GM18861 (cell line): ENCODE data around the gene PLRG1.
A peak's percentile ranks its signal among the peaks of the same experiment; 100 is the strongest.

Experiments used
- ATAC-seq: cut with Tn5 transposase; IDR thresholded peaks from one replicate; pipeline ENCODE4 v1.9.1; 2021; ENCODE audit not compliant: unreplicated experiment

PLRG1 gene

DNA sequence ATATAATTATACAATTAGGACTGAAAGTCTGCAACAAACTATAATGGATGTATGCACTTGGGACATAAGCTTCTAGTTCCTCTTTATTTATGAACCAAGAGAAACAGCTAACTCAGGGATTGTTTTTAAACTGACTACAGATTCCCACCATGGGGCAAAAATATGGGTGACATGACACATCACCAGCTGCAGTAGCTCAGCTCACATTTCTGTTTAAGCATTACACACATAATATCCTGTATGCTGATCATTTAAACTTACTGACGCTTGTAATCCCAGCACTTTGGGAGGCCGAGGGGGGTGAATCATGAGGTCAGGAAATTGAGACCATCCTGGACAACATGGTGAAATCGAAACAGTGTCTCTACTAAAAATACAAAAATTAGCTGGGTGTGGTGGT lies 24.1 kb upstream of the PLRG1 start:
- ATAC-seq: no peak

DNA sequence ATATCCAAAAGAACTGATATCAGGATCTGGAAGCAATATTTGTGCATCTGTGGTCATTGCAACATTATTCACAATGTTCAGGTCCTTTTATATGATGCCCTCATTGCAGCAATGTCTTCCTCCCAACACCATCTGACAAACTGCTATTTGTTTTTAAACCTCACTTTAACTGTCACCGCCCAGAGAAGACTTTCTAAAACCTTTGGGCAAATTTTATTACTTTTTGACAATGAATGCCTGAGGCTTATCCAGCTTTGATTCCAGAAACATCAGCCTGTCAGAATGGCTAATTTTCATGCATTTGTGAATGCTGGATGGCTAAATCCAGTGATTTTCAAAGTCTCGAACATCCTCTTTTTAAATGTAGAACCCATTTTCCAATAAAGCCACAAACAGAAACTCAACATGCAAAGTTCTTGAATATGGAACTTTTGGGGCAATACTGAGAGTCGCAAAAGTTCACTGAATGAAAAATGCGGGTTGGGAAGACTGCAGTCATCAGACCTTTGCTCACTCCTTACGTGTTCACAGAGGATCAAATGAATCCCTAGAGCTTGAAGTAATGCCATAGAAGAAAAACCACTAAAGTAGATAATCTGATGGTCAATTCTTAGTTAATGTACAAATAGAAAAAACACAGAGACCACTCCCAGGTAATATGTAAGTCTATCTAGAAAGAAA lies 23.1 kb upstream of the PLRG1 start:
- ATAC-seq: no peak

DNA sequence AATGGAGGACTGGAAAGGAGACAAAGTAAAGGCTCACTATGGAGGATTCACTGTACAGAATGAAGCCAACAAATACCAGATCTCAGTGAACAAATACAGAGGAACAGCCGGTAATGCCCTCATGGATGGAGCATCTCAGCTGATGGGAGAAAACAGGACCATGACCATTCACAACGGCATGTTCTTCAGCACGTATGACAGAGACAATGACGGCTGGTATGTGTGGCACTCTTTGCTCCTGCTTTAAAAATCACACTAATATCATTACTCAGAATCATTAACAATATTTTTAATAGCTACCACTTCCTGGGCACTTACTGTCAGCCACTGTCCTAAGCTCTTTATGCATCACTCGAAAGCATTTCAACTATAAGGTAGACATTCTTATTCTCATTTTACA lies 19.4 kb upstream of the PLRG1 start:
- ATAC-seq: no peak

DNA sequence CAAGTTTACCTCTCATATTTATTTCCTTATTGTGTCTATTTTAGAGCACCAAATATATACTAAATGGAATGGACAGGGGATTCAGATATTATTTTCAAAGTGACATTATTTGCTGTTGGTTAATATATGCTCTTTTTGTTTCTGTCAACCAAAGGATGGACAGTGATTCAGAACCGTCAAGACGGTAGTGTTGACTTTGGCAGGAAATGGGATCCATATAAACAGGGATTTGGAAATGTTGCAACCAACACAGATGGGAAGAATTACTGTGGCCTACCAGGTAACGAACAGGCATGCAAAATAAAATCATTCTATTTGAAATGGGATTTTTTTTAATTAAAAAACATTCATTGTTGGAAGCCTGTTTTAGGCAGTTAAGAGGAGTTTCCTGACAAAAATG lies 18.8 kb upstream of the PLRG1 start:
- ATAC-seq: no peak

DNA sequence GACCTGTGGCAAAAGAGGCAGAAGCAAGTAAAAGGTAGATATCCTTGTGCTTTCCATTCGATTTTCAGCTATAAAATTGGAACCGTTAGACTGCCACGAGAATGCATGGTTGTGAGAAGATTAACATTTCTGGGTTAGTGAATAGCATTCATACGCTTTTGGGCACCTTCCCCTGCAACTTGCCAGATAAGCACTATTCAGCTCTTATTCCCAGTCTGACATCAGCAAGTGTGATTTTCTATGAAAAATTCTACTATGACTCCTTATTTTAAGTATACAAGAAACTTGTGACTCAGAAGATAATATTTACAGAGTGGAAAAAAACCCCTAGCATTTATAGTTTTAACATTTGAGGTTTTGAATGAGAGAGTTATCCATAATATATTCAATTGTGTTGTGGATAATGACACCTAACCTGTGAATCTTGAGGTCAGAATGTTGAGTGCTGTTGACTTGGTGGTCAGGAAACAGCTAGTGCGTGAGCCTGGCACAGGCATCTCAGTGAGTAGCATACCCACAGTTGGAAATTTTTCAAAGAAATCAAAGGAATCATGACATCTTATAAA lies 16.5 kb upstream of the PLRG1 start:
- no peak for ATAC-seq

DNA sequence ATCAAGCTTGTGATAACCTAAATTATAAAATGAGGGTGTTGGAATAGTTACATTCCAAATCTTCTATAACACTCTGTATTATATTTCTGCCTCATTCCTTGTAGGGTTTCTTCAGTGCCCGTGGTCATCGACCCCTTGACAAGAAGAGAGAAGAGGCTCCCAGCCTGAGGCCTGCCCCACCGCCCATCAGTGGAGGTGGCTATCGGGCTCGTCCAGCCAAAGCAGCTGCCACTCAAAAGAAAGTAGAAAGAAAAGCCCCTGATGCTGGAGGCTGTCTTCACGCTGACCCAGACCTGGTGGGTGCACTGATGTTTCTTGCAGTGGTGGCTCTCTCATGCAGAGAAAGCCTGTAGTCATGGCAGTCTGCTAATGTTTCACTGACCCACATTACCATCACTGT lies 15.5 kb upstream of the PLRG1 start:
- ATAC-seq: no peak

DNA sequence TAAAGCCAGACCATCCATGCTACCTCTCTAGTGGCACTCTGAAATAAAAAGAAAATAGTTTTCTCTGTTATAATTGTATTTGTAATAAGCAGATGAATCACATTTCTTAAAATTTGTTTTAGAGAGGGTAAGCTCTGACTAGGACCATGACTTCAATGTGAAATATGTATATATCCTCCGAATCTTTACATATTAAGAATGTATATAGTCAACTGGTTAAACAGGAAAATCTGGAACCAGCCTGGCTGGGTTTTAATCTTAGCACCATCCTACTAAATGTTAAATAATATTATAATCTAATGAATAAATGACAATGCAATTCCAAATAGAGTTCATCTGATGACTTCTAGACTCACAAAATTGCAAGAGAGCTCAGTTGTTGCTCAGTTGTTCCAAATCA lies 14.1 kb upstream of the PLRG1 start:
- no peak for ATAC-seq

DNA sequence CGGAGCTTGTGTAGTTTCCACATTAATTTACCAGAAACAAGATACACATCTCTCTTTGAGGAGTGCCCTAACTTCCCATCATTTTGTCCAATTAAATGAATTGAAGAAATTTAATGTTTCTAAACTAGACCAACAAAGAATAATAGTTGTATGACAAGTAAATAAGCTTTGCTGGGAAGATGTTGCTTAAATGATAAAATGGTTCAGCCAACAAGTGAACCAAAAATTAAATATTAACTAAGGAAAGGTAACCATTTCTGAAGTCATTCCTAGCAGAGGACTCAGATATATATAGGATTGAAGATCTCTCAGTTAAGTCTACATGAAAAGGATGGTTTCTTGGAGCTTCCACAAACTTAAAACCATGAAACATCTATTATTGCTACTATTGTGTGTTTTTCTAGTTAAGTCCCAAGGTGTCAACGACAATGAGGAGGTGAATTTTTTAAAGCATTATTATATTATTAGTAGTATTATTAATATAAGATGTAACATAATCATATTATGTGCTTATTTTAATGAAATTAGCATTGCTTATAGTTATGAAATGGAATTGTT lies 12.6 kb upstream of the PLRG1 start, which contains the start of gene FGB:
FGB (plus strand) TSS at position 315 of the 558 bp plus-strand sequence; CDS start at position 323, 8 bp downstream.
- ATAC-seq: no peak

DNA sequence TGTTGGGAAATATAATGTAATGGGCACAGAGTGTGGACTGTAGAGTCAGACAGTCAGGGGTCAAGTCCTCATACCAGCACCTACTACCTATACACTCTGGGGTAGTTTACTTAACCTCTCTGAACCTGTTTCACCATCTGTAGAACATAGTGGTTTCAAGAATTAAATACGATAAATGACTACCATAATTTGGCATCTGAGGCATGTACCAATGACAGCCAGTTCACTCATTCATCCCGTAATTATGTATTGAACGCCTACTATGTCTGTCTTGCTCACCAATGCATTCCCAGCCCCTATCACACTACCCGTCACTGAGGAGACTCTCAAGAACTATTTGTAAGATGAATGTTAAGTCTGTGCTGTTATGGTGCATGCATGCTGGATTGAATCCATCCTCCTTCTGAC lies 10.6 kb upstream of the PLRG1 start:
- ATAC-seq: no peak

DNA sequence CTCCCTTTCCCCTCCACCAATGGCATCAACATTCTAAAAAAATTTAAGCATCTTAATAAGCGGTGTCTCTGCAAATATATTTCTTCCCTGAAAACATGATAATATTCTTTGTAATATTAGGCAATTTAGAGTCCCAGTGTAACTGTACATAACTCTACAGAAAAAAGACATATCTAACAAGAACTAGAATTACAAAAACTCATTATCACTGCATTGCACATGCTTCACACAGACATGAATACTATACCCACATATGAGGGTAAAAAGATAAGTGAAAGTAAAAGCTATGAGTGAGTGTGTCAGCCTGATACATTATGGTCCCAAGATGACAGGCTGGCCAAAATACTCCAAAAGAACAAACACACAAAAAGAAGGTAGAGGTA lies 10.2 kb upstream of the PLRG1 start:
- no peak for ATAC-seq

DNA sequence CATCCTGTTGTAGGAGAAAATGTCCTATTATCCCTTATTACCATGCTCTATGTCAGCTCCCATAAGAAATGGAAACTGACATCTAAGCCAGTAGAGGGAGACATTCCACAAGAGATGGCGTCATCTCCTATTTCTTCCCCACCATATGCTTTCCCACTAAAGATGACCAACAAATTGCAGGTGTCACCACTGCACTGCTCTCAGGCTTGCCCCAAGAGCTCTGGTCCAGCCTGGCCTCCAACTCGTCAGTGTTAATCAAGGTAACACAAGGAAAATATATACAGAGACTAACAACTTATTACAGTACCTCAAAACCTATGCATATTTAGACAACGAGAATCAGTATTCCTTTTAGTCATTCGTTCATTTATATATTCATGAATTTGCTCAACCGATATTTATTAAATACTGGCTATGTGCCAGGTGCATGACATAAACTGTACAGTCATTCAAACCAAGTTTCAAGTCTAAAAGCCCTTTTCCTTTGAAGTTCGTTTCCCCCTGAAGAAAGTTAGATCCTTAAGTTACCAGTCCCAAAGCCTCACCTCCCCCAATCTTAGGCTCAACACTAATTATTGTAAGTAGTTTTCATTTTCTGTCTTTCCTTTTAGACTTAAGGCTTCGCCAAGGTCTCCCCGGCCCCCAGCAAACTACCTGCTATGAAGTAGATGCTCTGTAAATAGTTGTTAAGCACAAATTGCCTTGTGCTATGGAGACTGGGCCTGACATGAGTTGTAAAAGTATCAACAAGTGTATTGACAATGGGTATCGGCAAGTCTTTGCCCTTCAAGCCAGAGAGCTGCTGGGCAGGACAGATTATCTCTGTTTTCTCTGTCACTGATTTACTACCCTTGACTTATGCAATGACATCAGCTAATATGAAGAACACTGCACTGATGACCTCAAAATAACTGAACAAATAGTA lies 9.6 kb upstream of the PLRG1 start:
- peak; percentile 84 for ATAC-seq

DNA sequence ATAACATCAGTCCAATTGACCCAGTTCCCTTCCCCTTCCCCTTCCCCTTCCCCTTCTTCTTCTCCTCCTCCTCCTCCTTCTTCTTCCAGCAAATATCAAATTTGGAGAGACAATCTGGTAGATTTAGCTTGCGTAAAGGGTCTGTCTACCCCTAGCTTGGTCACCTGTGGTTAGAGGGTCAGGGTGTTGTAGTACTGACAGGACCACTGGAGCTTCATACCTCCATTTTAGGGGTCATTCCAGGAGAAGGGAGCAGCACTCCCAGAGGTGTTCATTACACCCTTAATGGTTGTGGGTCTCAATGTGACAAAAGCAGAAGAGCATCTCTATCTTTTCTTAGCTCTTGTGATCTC lies 8.9 kb upstream of the PLRG1 start:
- ATAC-seq: no peak

DNA sequence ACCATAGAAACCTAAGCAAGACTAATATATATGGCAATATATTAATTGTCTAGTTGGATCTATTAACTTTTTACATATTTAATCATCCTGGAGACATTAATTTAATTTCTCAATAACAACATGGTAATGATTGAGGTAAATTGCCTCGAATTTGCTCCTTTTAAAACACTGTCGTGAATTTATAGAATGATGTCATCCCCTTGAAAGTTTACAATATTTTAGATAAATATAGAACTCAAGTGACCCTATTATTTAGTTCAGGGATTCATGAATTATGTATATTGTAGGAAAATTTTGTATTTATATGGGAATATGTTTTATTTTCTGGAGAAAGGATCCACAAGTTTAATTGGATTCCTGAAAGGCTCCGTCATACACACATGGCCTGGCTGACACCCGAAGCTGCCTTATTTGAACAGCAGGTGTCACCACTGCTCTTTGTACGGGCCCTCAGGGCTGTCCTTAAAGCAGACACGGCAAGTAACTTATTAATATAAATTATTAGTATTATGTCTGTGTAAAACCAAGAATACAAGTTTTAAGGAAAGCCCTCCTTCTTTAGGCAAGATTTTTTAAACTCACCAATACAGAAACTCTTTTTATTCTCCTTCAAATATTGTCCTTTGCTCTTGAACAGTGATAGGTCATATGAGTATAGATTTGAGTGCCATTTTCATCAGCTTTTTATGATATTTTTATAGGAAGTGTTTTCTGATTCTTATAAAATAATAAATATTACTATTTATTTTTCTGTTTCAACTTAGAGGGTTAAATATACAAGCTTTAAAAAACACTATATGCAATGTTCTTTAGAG lies 1.9 kb upstream of the PLRG1 start:
- ATAC-seq: peak; percentile 47

DNA sequence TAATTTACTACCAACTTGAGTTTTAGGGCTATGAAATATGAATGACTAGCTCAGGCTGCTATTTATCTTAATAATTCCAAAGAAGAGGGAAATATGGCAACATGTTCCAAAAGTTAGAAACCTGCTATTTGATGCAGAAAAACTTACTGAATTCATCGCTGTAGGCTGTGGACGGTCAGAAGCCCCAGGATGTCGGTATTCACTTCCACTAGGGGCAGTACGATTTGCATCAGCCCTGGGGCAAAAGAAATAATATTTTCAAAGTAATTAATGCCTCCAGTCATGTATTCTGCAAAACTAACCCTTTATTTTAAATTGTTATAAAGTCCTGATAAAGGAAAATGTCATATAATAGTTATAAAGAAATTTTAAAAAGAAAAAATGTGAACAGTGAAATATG lies 4.5 kb downstream of the PLRG1 start:
- no peak for ATAC-seq

DNA sequence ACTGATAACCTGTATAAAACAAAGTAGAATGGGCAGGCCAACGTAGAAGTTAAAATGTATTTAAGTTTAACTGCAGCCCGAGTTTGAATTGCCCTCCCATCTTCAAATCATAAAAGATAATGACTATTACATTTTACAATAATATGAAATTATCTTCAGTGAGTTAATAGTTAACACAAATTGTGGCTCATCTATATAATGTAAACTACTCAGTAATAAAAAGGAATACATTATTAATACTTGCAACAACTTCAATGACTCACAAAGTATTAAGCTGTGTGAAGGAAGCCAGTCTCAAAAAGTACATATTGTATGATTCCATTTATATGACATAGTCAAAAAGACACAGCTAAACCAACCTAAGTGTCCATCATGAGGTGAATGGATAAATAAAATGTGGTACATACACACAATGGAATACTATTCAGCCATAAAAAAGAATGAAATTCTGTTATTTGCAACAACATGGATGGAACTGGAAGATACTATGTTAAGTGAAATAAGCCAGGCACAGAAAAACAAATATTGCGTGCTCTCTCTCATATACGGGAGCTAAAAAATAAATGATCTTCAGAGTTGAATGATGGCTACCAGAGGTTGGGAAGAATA lies 7.8 kb downstream of the PLRG1 start:
- ATAC-seq: no peak

DNA sequence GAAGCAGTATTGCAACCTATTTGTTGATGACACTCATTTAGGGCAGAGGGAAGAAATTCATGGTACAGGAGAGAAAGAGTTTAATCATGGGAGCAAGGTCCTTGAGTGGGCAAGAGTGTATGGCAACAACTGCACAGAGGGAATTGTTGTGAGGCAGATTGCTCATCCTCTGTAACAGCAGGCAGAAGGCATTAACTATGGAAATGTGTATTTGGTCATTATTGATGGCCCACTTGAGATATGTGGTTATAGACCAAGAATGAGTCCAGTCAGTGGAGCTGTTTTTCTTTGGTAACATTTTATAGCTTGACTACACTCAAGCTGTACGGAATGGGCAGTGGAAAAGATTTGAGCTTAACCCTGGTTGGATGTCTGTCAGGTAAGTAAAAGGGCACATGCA lies 15.9 kb downstream of the PLRG1 start:
- ATAC-seq: no peak

DNA sequence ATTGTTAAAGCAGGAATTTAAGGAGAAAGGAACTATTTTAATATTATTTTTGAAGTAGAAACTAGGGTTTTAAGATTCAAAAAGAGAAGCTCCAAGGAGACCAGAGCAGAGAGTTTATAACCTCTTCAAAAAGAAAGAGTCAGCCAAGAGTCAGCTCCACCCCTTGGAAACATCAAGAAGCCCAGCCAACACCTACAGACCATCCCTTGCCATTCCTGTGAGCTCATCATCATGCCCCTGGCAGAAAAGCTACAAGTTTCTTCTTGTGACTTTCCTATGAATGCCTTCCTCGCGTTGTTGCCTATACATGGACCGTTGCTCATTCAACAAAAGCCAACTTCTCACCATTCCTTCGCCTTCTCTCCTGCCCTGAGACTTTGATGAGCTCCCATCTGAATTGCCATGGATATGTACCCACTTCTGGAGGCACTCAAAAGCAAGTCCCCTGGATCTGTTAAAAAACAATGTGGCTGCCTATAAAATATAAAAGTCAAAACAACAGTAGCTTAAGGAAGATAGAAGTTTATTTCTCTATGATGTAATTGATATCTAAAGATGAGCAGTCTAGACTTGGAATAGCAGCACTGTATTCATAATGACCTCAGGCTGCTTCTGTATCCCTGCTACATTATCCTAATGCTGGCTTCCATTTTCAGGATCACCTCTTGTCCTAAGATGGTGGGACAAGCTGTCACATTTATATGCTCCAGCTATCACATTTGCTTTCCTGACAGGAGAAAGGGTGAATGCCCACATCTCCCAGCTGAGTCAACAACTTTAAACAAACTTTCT lies 20.3 kb downstream of the PLRG1 start:
- ATAC-seq: no peak

DNA sequence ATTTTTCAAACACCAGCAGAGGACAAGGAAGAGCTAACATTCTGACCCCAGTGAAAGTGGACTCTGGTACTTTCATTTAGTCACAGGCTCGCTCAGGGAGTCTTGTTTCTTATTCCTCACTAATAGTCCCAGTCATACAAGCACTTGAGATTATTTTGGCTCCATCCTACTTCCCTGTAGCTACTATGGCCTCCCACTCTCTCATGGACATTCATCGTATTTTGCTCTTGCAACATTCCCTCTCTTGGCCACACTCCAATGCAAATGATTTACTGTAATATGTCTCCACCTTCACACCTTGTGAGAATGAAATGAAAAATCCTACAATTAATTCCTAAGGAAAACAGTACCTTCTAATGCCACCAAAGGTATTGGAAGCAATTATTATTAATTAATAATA lies 21.3 kb downstream of the PLRG1 start:
- ATAC-seq: no peak

DNA sequence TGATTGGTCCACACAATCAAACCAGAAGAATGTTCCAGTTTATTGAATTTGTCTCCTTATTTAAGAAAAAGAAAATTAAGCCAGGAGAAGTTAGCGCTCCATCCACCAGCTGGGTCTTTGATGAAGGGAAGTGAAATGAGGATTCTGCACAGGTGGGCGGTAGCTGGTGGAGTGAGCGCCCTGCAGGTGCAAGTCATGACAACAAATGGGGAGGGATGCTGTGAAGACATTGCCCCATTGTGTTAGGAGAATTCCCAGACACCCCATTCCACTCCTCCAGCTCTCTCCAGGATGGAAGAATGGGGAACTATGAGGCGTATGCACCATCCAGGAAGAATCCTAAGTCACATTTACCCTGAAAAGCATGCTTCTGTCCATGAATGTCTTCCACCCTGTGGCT lies 22.9 kb downstream of the PLRG1 start:
- no peak for ATAC-seq

DNA sequence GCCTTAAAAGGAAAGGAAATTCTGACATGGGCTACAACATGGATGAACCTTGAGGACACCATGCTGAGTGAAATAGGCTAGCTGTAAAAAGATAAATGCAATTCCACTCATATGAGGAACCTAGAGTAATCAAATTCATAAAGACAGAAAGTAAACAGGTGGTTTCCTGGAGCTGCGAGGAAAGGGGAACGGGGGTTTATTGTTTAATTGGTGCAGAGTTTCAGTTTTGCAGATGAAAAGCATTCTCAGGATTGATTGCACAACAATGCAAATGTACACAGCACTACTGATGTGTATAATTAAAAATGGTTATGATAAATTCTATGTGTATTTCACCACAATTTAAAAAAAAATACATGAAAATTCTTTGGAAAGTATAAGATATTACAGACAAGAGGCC lies 24.0 kb downstream of the PLRG1 start:
- no peak for ATAC-seq
